ENCODE results near the gene SERINC4. TPM values are rescaled to one million over a fixed set of nuclear protein-coding genes. Genes with fewer than 3 reads are reported as not detected.

SERINC4 gene
- total RNA-seq, 1 donor from 2014 or later = not detected

- DNase-seq (ENCODE audit: extremely low spot score, unreplicated experiment) = no peak
- Mint-ChIP-seq H3K4me3 (ENCODE audit: unreplicated experiment) (peak overlapping the region; percentile 99), H3K27ac (ENCODE audit: unreplicated experiment) (peak overlapping the region; percentile 98), H3K27me3 (ENCODE audit: unreplicated experiment) (no peaks in the 10 kb centered on the region), H3K36me3 (ENCODE audit: unreplicated experiment) (peaks cover 25% of the 10 kb centered on the region), H3K9me3 (ENCODE audit: unreplicated experiment) (no peaks in the 10 kb centered on the region), H3K4me1 (ENCODE audit: unreplicated experiment) (peaks cover 48% of the 10 kb centered on the region)
- TF ChIP-seq, protein P1, sequence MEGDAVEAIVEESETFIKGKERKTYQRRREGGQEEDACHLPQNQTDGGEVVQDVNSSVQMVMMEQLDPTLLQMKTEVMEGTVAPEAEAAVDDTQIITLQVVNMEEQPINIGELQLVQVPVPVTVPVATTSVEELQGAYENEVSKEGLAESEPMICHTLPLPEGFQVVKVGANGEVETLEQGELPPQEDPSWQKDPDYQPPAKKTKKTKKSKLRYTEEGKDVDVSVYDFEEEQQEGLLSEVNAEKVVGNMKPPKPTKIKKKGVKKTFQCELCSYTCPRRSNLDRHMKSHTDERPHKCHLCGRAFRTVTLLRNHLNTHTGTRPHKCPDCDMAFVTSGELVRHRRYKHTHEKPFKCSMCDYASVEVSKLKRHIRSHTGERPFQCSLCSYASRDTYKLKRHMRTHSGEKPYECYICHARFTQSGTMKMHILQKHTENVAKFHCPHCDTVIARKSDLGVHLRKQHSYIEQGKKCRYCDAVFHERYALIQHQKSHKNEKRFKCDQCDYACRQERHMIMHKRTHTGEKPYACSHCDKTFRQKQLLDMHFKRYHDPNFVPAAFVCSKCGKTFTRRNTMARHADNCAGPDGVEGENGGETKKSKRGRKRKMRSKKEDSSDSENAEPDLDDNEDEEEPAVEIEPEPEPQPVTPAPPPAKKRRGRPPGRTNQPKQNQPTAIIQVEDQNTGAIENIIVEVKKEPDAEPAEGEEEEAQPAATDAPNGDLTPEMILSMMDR (IDR thresholded peaks at IDR 0.05) = no peak
These were observed 643 bp downstream of the SERINC4 start for GRCh38 chr15:43799209-43799944.

DNA sequence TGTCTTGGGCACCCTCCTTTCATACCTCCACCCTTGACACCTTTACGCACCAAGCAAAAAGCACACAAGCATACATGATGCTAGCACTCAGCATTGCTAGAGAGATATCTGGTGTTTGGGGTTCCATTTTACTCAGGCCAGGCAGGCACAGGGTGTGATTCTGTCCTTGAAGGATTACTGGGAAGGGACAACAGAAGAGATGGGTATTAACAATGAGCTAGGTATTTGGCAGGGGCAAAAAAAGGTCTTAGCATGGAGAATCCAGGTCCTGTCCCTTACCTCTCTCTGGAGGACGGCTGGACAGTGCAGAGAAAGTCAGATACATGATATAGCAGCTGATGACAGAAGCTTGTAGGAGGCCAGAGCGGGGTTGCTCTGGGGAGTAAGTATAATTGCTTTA is 3.5 kb downstream of the SERINC4 start:
- Mint-ChIP-seq H3K4me1 (ENCODE audit: unreplicated experiment) (peaks cover 60% of the 10 kb centered on the region), H3K36me3 (ENCODE audit: unreplicated experiment) (peaks cover 29% of the 10 kb centered on the region), H3K27me3 (ENCODE audit: unreplicated experiment) (no peaks in the 10 kb centered on the region), H3K27ac (ENCODE audit: unreplicated experiment) (peak overlapping the region; percentile 48), H3K9me3 (ENCODE audit: unreplicated experiment) (no peaks in the 10 kb centered on the region), H3K4me3 (ENCODE audit: unreplicated experiment) (no peak overlapping the region)
- TF ChIP-seq, protein P1 (IDR thresholded peaks at IDR 0.05) = no peak
- DNase-seq (ENCODE audit: extremely low spot score, unreplicated experiment) = no peak

GRCh38 chr15:43795997-43796396 is 4.0 kb downstream of the SERINC4 start:
- Mint-ChIP-seq H3K4me1 (ENCODE audit: unreplicated experiment) (peaks cover 57% of the 10 kb centered on the region), H3K4me3 (ENCODE audit: unreplicated experiment) (no peak overlapping the region), H3K27ac (ENCODE audit: unreplicated experiment) (peak overlapping the region; percentile 48), H3K36me3 (ENCODE audit: unreplicated experiment) (peaks cover 28% of the 10 kb centered on the region), H3K9me3 (ENCODE audit: unreplicated experiment) (no peaks in the 10 kb centered on the region), H3K27me3 (ENCODE audit: unreplicated experiment) (no peaks in the 10 kb centered on the region)
- no peak for DNase-seq (ENCODE audit: extremely low spot score, unreplicated experiment)
- TF ChIP-seq, protein P1 (IDR thresholded peaks at IDR 0.05) = no peak

DNA sequence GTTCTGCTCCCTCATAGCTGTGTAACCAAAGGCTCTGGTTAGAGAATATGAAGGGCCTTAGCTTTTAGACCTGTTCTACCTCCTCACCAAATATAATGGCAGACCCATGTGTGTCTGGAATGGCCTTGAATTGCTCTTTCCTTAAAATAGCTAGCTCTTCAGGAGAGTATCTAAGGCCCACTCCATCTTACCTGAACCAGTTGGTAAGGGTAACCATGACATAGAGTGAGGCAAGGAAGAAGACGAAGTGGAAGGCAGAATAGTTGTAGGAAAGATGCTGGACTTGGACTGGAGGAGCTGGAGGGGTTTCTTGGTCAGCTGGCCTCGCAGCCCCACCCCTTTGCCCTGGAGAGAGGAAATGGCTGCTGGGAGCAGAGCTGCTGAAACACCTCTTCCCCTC is 4.8 kb downstream of the SERINC4 start:
- H3K27me3 Mint-ChIP-seq (ENCODE audit: unreplicated experiment) = no peaks in the 10 kb centered on the region
- TF ChIP-seq, protein P1 (IDR thresholded peaks at IDR 0.05) = no peak
- peaks cover 53% of the 10 kb centered on the region for H3K4me1 Mint-ChIP-seq (ENCODE audit: unreplicated experiment)
- peaks cover 26% of the 10 kb centered on the region for H3K36me3 Mint-ChIP-seq (ENCODE audit: unreplicated experiment)
- no peak overlapping the region for H3K4me3 Mint-ChIP-seq (ENCODE audit: unreplicated experiment)
- H3K9me3 Mint-ChIP-seq (ENCODE audit: unreplicated experiment) = no peaks in the 10 kb centered on the region
- no peak for DNase-seq (ENCODE audit: extremely low spot score, unreplicated experiment)
- no peak overlapping the region for H3K27ac Mint-ChIP-seq (ENCODE audit: unreplicated experiment)

GRCh38 chr15:43794269-43795037 is 5.6 kb downstream of the SERINC4 start:
- TF ChIP-seq, protein P1 (IDR thresholded peaks at IDR 0.05) = no peak
- Mint-ChIP-seq H3K36me3 (ENCODE audit: unreplicated experiment) (peaks cover 26% of the 10 kb centered on the region), H3K27me3 (ENCODE audit: unreplicated experiment) (no peaks in the 10 kb centered on the region), H3K4me3 (ENCODE audit: unreplicated experiment) (peak overlapping the region; percentile 97), H3K9me3 (ENCODE audit: unreplicated experiment) (no peaks in the 10 kb centered on the region), H3K27ac (ENCODE audit: unreplicated experiment) (peak overlapping the region; percentile 99), H3K4me1 (ENCODE audit: unreplicated experiment) (peaks cover 48% of the 10 kb centered on the region)
- DNase-seq (ENCODE audit: extremely low spot score, unreplicated experiment) = no peak

All from osteocyte (in vitro differentiated cells).